IMR-90 (cell line): ENCODE measurements around the gene OPN4. TPM values are rescaled to one million over a fixed set of nuclear protein-coding genes. Genes with fewer than 3 reads are reported as not detected.

Experiments
- ATAC-seq: fragments of 200-7000 bp; cut with Tn5 transposase; 2 replicates; pipeline ENCODE4 v1.9.1; 2020; ENCODE audit warnings: low read depth, mild to moderate bottlenecking, moderate library complexity
- BruUV-seq: library from RNA; stranded (reverse); fragments of 400-500 nt; replicated peaks from 2 replicates; lab custom pipeline; 2021; lab: Mats Ljungman, UMichigan
- CTCF ChIA-PET: fragments of 300-600 bp; formaldehyde crosslinking; extraction: SDS; loops from one replicate; lab custom pipeline; 2021; ENCODE audit warnings: antibody characterized with exemption; lab: Yijun Ruan, JAX
- POLR2A ChIA-PET: fragments of 300-600 bp; sonication (Branson Sonifier 250); formaldehyde crosslinking; loops from one replicate; lab custom pipeline; 2022; ENCODE audit warnings: antibody characterized with exemption; ENCODE audit not compliant: unreplicated experiment; lab: Charles Lee
- DNase-seq: peaks from one replicate; pipeline ENCODE4 v3.0.0; 2013
- H2AFZ ChIP-seq: replicated peaks from 2 replicates; pipeline ENCODE3; 2013; ENCODE audit warnings: low read length, mild to moderate bottlenecking; ENCODE audit not compliant: poor library complexity
- H2AK5ac ChIP-seq: 2 replicates; pipeline ENCODE4 v1.6.1; 2013; ENCODE audit warnings: low read depth, low read length, inconsistent platforms
- H2AK9ac ChIP-seq: replicated peaks from 2 replicates; pipeline ENCODE3; 2013; ENCODE audit warnings: mild to moderate bottlenecking, low read depth, low read length, moderate library complexity; ENCODE audit not compliant: poor library complexity
- H2BK120ac ChIP-seq: 2 replicates; pipeline ENCODE4 v1.6.1; 2013; ENCODE audit warnings: low read depth, low read length, inconsistent platforms
- H2BK15ac ChIP-seq: 3 replicates; pipeline ENCODE4 v1.6.1; 2013; ENCODE audit warnings: low read depth, low read length, inconsistent platforms
- H2BK20ac ChIP-seq: 2 replicates; pipeline ENCODE4 v1.6.1; 2013; ENCODE audit warnings: low read depth, mild to moderate bottlenecking, inconsistent platforms, low read length, moderate library complexity
- H2BK5ac ChIP-seq: 2 replicates; pipeline ENCODE4 v1.6.1; 2013; ENCODE audit warnings: mild to moderate bottlenecking, low read depth, low read length, inconsistent platforms; ENCODE audit not compliant: poor library complexity, severe bottlenecking
- H3K14ac ChIP-seq: replicated peaks from 2 replicates; pipeline ENCODE4 v1.6.1; 2013; ENCODE audit warnings: low read depth, low read length, inconsistent platforms
- H3K18ac ChIP-seq: 2 replicates; pipeline ENCODE4 v1.6.1; 2013; ENCODE audit warnings: low read depth, low read length, control low read depth
- H3K23ac ChIP-seq: 2 replicates; pipeline ENCODE4 v1.6.1; 2013; ENCODE audit warnings: low read depth, low read length, inconsistent platforms
- H3K27ac ChIP-seq: 2 replicates; pipeline ENCODE4 v1.5.1; 2013; ENCODE audit warnings: mild to moderate bottlenecking, control low read depth, low read length; ENCODE audit not compliant: insufficient read depth
- H3K27me3 ChIP-seq: 2 replicates; pipeline ENCODE4 v1.6.1; 2013; ENCODE audit warnings: low read length; ENCODE audit not compliant: control insufficient read depth, insufficient read depth
- H3K36me3 ChIP-seq: 2 replicates; pipeline ENCODE4 v1.6.1; 2013; ENCODE audit warnings: low read length, mixed read lengths; ENCODE audit not compliant: control insufficient read depth, insufficient read depth
- H3K4ac ChIP-seq: 2 replicates; pipeline ENCODE4 v1.6.1; 2013; ENCODE audit warnings: low read depth, low read length, inconsistent platforms
- H3K4me1 ChIP-seq: 2 replicates; pipeline ENCODE4 v1.6.1; 2013; ENCODE audit warnings: low read length, mixed read lengths; ENCODE audit not compliant: control insufficient read depth, insufficient read depth
- H3K4me2 ChIP-seq: 2 replicates; pipeline ENCODE4 v1.6.1; 2013; ENCODE audit warnings: low read depth, mild to moderate bottlenecking, control low read depth, low read length, moderate library complexity
- H3K4me3 ChIP-seq: 2 replicates; pipeline ENCODE4 v1.5.1; 2013; ENCODE audit warnings: low read depth, mild to moderate bottlenecking, control low read depth, low read length, moderate library complexity; ENCODE audit not compliant: insufficient read depth
- H3K56ac ChIP-seq: 2 replicates; pipeline ENCODE4 v1.6.1; 2013; ENCODE audit warnings: low read length, inconsistent platforms; ENCODE audit not compliant: insufficient read depth; ENCODE audit errors: extremely low read depth
- H3K79me1 ChIP-seq, 2 experiments: 2 replicates each; pipeline ENCODE4 v1.6.1; 2013; ENCODE audit warnings: low read length in 2 of 2, inconsistent platforms in 1 of 2, low read depth in 1 of 2
- H3K9ac ChIP-seq: 2 replicates; pipeline ENCODE4 v1.6.1; 2013; ENCODE audit warnings: low read depth, low read length, control low read depth
- H3K9me1 ChIP-seq: 2 replicates; pipeline ENCODE4 v1.6.1; 2013; ENCODE audit warnings: low read length, inconsistent platforms; ENCODE audit not compliant: insufficient read depth
- H3K9me3 ChIP-seq: 2 replicates; pipeline ENCODE4 v1.6.1; 2013; ENCODE audit warnings: low read length; ENCODE audit not compliant: control insufficient read depth, insufficient read depth
- H4K20me1 ChIP-seq: 2 replicates; pipeline ENCODE4 v1.6.1; 2013; ENCODE audit warnings: low read length, inconsistent platforms; ENCODE audit not compliant: insufficient read depth
- H4K5ac ChIP-seq: 2 replicates; pipeline ENCODE4 v1.6.1; 2013; ENCODE audit warnings: mild to moderate bottlenecking, low read depth, low read length, control low read depth
- H4K8ac ChIP-seq, 2 experiments: 2 replicates each; pipeline ENCODE4 v1.6.1; 2013; ENCODE audit warnings: low read depth in 2 of 2, low read length in 2 of 2, control low read depth in 1 of 2, inconsistent platforms in 1 of 2
- H4K91ac ChIP-seq: 2 replicates; pipeline ENCODE4 v1.6.1; 2013; ENCODE audit warnings: low read depth, low read length, inconsistent platforms; ENCODE audit not compliant: insufficient read depth
- CEBPB ChIP-seq: IDR thresholded peaks from 2 replicates; pipeline ENCODE4 v1.6.1; 2012; ENCODE audit warnings: low read depth, low read length, improper control_type of control experiment
- CTCF ChIP-seq: conservative IDR thresholded peaks from 2 replicates; pipeline ENCODE4 v1.5.1; 2012; ENCODE audit warnings: mild to moderate bottlenecking, low read depth, low read length, improper control_type of control experiment
- ELK1 ChIP-seq: fragments of 150-350 bp; IDR thresholded peaks from 2 replicates; pipeline ENCODE4 v1.6.1; 2016; ENCODE audit warnings: low read depth, mild to moderate bottlenecking, low read length, moderate library complexity, borderline replicate concordance
- MAFK ChIP-seq: IDR thresholded peaks from 2 replicates; pipeline ENCODE4 v1.6.1; 2012; ENCODE audit warnings: low read depth, low read length, improper control_type of control experiment
- MAZ ChIP-seq: IDR thresholded peaks from 2 replicates; pipeline ENCODE4 v1.6.1; 2012; ENCODE audit warnings: low read depth, mild to moderate bottlenecking, low read length, improper control_type of control experiment, moderate library complexity, borderline replicate concordance
- NFE2L2 ChIP-seq: fragments of 150-350 bp; IDR thresholded peaks from 2 replicates; pipeline ENCODE4 v1.6.1; 2016; ENCODE audit warnings: low read depth, mild to moderate bottlenecking, low read length
- POLR2A ChIP-seq: IDR thresholded peaks from 2 replicates; pipeline ENCODE4 v1.6.1; 2012; ENCODE audit warnings: mild to moderate bottlenecking, low read depth, low read length
- RFX5 ChIP-seq: IDR thresholded peaks from 2 replicates; pipeline ENCODE4 v1.8.0; 2012; ENCODE audit warnings: low read depth, mild to moderate bottlenecking, low read length, moderate library complexity
- SMC3 ChIP-seq: fragments of 150-350 bp; IDR thresholded peaks from 2 replicates; pipeline ENCODE4 v1.6.1; 2016; ENCODE audit warnings: low read depth, mild to moderate bottlenecking, antibody characterized with exemption, low read length, moderate library complexity
- USF2 ChIP-seq: fragments of 150-350 bp; IDR thresholded peaks from 2 replicates; pipeline ENCODE4 v1.6.1; 2017; ENCODE audit warnings: mild to moderate bottlenecking, antibody characterized with exemption, low read length, low read depth
- WGBS, 2 experiments: methylation state at CpG; one replicate each; pipeline versions ENCODE4 v1.1.5 to v1.1.7; 2013; ENCODE audit warnings: missing lambda C conversion rate in 2 of 2; ENCODE audit not compliant: insufficient read length in 1 of 2; ENCODE audit errors: extremely low coverage in 2 of 2; 5-methylcytosine and 5-hydroxymethylcytosine counted together
- dilution Hi-C: fragments of 300-500 bp; cut with HindIII; formaldehyde crosslinking; loops from one replicate; pipeline ENCODE4 v1.14.3; 2018; ENCODE audit warnings: low sequenced_read_pairs; ENCODE audit not compliant: unreplicated experiment
- in situ Hi-C: fragments of 300-500 bp; cut with MboI; formaldehyde crosslinking; loops from 3 replicates; pipeline ENCODE4 v1.14.3; 2019; ENCODE audit warnings: low sequenced_read_pairs, inconsistent platforms, mixed read lengths
- intact Hi-C: fragments of 100-400 bp; cut with micrococcal nuclease; formaldehyde crosslinking; loops from 2 replicates; pipeline ENCODE4 v1.10.0; 2022
- polyA plus RNA-seq, 3 experiments: library from polyadenylated mRNA; depleted of rRNA; stranded (reverse); fragments of >200 nt; gene quantifications; 2 replicates each; pipeline ENCODE4 v1.2.3, GENCODE V29; 2012; ENCODE audit warnings: low replicate concordance in 1 of 3
- total RNA-seq: library from RNA; depleted of rRNA; stranded (reverse); fragments of >200 nt; gene quantifications from 2 replicates; pipeline ENCODE4 v1.2.3, GENCODE V29; 2012

The OPN4 gene
- total and polyA plus RNA-seq, 2 of the 4 experiments (the other 2 are of a cell fraction) = 0.03 TPM; not detected in 1

GRCh38 chr10:86665218-86665607 is 10.9 kb downstream of the OPN4 start (continued):
- TF ChIP-seq USF2 (no peak), CEBPB (no peak), RFX5 (no peak)

- 0 out of 2 replicates have a peak overlapping the region, but pooled peaks have one; percentile 21 for H4K91ac ChIP-seq
- H2BK15ac ChIP-seq = no peak overlapping the region
- H2BK5ac ChIP-seq = no peak overlapping the region
- H3K4me2 ChIP-seq = no peak overlapping the region
- no peak overlapping the region for H3K4me3 ChIP-seq
- H3K27me3 ChIP-seq = no peaks in the 10 kb centered on the region
- no peak for TF ChIP-seq ELK1
- no peak for TF ChIP-seq NFE2L2
- no peak for TF ChIP-seq MAZ
- TF ChIP-seq CTCF = no peak
- TF ChIP-seq RFX5 = no peak
- no peak for TF ChIP-seq USF2
- no peak for TF ChIP-seq MAFK
- no peak for TF ChIP-seq POLR2A
- no peak for TF ChIP-seq SMC3
- H3K36me3 ChIP-seq = no peaks in the 10 kb centered on the region
- H3K27ac ChIP-seq = no peak overlapping the region
- DNase-seq (no peak), ATAC-seq (no peak)
- dilution Hi-C loops = no loop called here
- intact Hi-C loops = no loop called here
- H4K8ac ChIP-seq = no peak overlapping the region
- no peak overlapping the region for H3K23ac ChIP-seq
- CTCF ChIA-PET = no interaction called here
- H2AFZ ChIP-seq = peak overlapping the region; percentile 9
- peaks cover 23% of the 10 kb centered on the region for H3K9me1 ChIP-seq
- no peak overlapping the region for H2AK5ac ChIP-seq
- 90% methylated on average over 5 of the region's 12 CpGs; no CpG with 5 or more reads in 1 of the 2 experiments for WGBS, 2 experiments
- H3K4me1 ChIP-seq = peaks cover 35% of the 10 kb centered on the region
- H3K14ac ChIP-seq = no peak overlapping the region
- H3K9me3 ChIP-seq = no peaks in the 10 kb centered on the region
- no peak overlapping the region for H3K18ac ChIP-seq
- H2BK20ac ChIP-seq = no peak overlapping the region
- no peak overlapping the region for H3K4ac ChIP-seq
- no peaks in the 10 kb centered on the region for H4K20me1 ChIP-seq
- peaks cover 0 to 15% of the 10 kb centered on the region in 2 experiments; a peak in 2 of 4 replicates for H3K79me1 ChIP-seq
- in situ Hi-C loops = no loop called here
- BruUV-seq = no TSS peak
- POLR2A ChIA-PET = no interaction called here
- peak overlapping the region; percentile 69 for H2AK9ac ChIP-seq
- no peak overlapping the region for H3K9ac ChIP-seq
- no peak overlapping the region for H4K5ac ChIP-seq
- H2BK120ac ChIP-seq = no peak overlapping the region
- no peak overlapping the region for H3K56ac ChIP-seq
Measured at GRCh38 chr10:86665868-86666267, 11.5 kb downstream of the OPN4 start.
